ENCODE measurements around the gene MTMR3.

MTMR3 gene

GRCh38 chr22:30045901-30046715 lies 163.1 kb downstream of the MTMR3 start:
- no peak overlapping the region for H3K27ac ChIP-seq
- H2AFZ ChIP-seq (ENCODE audit: low read depth), result no peak overlapping the region
- H3K4me2 ChIP-seq, result no peak overlapping the region
- no peaks in the 10 kb centered on the region for H3K79me2 ChIP-seq (ENCODE audit: insufficient read depth, low read depth)
- no peaks in the 10 kb centered on the region for H3K4me1 ChIP-seq (ENCODE audit: low read depth, poor library complexity, severe bottlenecking)
- TF ChIP-seq CTCF (conservative IDR thresholded peaks at IDR 0.05; ENCODE audit: low read depth, low read length), result no peak
- H3K9ac ChIP-seq, result no peak overlapping the region
- H4K20me1 ChIP-seq (ENCODE audit: insufficient read depth), result no peaks in the 10 kb centered on the region
- H3K27me3 ChIP-seq (ENCODE audit: insufficient read depth, low read depth), result no peaks in the 10 kb centered on the region
- H3K36me3 ChIP-seq (ENCODE audit: insufficient read depth), result no peaks in the 10 kb centered on the region
- no peak overlapping the region for H3K4me3 ChIP-seq (IDR thresholded peaks at IDR 0.05; ENCODE audit: insufficient read depth, low read depth, low read length)

GRCh38 chr22:30046716-30047363 lies 163.9 kb downstream of the MTMR3 start:
- Histone ChIP-seq H3K79me2 (ENCODE audit: insufficient read depth, low read depth) (no peaks in the 10 kb centered on the region), H3K4me2 (no peak overlapping the region), H2AFZ (ENCODE audit: low read depth) (no peak overlapping the region), H3K27me3 (ENCODE audit: insufficient read depth, low read depth) (no peaks in the 10 kb centered on the region), H3K9ac (no peak overlapping the region), H3K4me3 (IDR thresholded peaks at IDR 0.05; ENCODE audit: insufficient read depth, low read depth, low read length) (no peak overlapping the region), H3K36me3 (ENCODE audit: insufficient read depth) (no peaks in the 10 kb centered on the region), H3K4me1 (ENCODE audit: low read depth, poor library complexity, severe bottlenecking) (no peaks in the 10 kb centered on the region), H3K27ac (no peak overlapping the region), H4K20me1 (ENCODE audit: insufficient read depth) (no peaks in the 10 kb centered on the region)
- no peak for TF ChIP-seq CTCF (conservative IDR thresholded peaks at IDR 0.05; ENCODE audit: low read depth, low read length)

- no peaks in the 10 kb centered on the region for H3K4me1 ChIP-seq (ENCODE audit: low read depth, poor library complexity, severe bottlenecking)
- no peak overlapping the region for H3K4me2 ChIP-seq
- H3K27me3 ChIP-seq (ENCODE audit: insufficient read depth, low read depth), result no peaks in the 10 kb centered on the region
- H3K36me3 ChIP-seq (ENCODE audit: insufficient read depth), result no peaks in the 10 kb centered on the region
- H4K20me1 ChIP-seq (ENCODE audit: insufficient read depth), result no peaks in the 10 kb centered on the region
- H3K79me2 ChIP-seq (ENCODE audit: insufficient read depth, low read depth), result no peaks in the 10 kb centered on the region
- no peak overlapping the region for H3K27ac ChIP-seq
- no peak for TF ChIP-seq CTCF (conservative IDR thresholded peaks at IDR 0.05; ENCODE audit: low read depth, low read length)
- H3K9ac ChIP-seq, result no peak overlapping the region
- H3K4me3 ChIP-seq (IDR thresholded peaks at IDR 0.05; ENCODE audit: insufficient read depth, low read depth, low read length), result no peak overlapping the region
- no peak overlapping the region for H2AFZ ChIP-seq (ENCODE audit: low read depth)
Measured at GRCh38 chr22:30047364-30047738, 164.4 kb downstream of the MTMR3 start.

- H3K9ac ChIP-seq, result no peak overlapping the region
- no peaks in the 10 kb centered on the region for H3K4me1 ChIP-seq (ENCODE audit: low read depth, poor library complexity, severe bottlenecking)
- no peak overlapping the region for H3K4me3 ChIP-seq (IDR thresholded peaks at IDR 0.05; ENCODE audit: insufficient read depth, low read depth, low read length)
- H3K79me2 ChIP-seq (ENCODE audit: insufficient read depth, low read depth), result no peaks in the 10 kb centered on the region
- H3K4me2 ChIP-seq, result no peak overlapping the region
- no peaks in the 10 kb centered on the region for H3K27me3 ChIP-seq (ENCODE audit: insufficient read depth, low read depth)
- no peaks in the 10 kb centered on the region for H3K36me3 ChIP-seq (ENCODE audit: insufficient read depth)
- H4K20me1 ChIP-seq (ENCODE audit: insufficient read depth), result no peaks in the 10 kb centered on the region
- H2AFZ ChIP-seq (ENCODE audit: low read depth), result no peak overlapping the region
- no peak overlapping the region for H3K27ac ChIP-seq
- TF ChIP-seq CTCF (conservative IDR thresholded peaks at IDR 0.05; ENCODE audit: low read depth, low read length), result no peak
Measured at GRCh38 chr22:30048681-30049080, 165.7 kb downstream of the MTMR3 start.
